Chondrocyte (in vitro differentiated cells): ENCODE measurements around the gene QKI. TPM values are rescaled to one million over a fixed set of nuclear protein-coding genes. Genes with fewer than 3 reads are reported as not detected.
"Not testable (repeated sequence)": the region's sequence is repeated elsewhere in the genome, so short reads cannot be mapped to it uniquely, and the experiment has no call there.

Source experiments
- DNase-seq: peaks from one replicate; pipeline ENCODE4 v3.0.0; 2021; ENCODE audit warnings: mixed read lengths, low spot score
- H3K27ac Mint-ChIP-seq: one replicate; pipeline ENCODE4 v1.8.0; 2021; ENCODE audit warnings: mild to moderate bottlenecking, moderate library complexity, mixed read lengths; ENCODE audit not compliant: unreplicated experiment
- H3K27me3 Mint-ChIP-seq: 2 replicates; pipeline ENCODE4 v1.8.0; 2021; ENCODE audit warnings: low read depth, mixed read lengths
- H3K36me3 Mint-ChIP-seq: 2 replicates; pipeline ENCODE4 v1.8.0; 2021; ENCODE audit warnings: low read depth, mixed read lengths
- H3K4me1 Mint-ChIP-seq: 2 replicates; pipeline ENCODE4 v1.8.0; 2021; ENCODE audit warnings: low read depth, mild to moderate bottlenecking, mixed read lengths
- H3K4me3 Mint-ChIP-seq: one replicate; pipeline ENCODE4 v1.8.0; 2021; ENCODE audit warnings: mild to moderate bottlenecking, moderate library complexity, mixed read lengths; ENCODE audit not compliant: unreplicated experiment
- H3K9me3 Mint-ChIP-seq: 2 replicates; pipeline ENCODE4 v1.8.0; 2021; ENCODE audit warnings: low read depth, mixed read lengths
- CTCF ChIP-seq: fragments of 200-600 bp; sonication (generic); IDR thresholded peaks from 2 replicates; pipeline ENCODE4 v1.5.0; 2021; ENCODE audit warnings: antibody characterized with exemption, mild to moderate bottlenecking, moderate library complexity
- total RNA-seq: library from RNA; stranded (reverse); gene quantifications from 3 replicates; pipeline ENCODE4 v1.2.1, GENCODE V29; 2021

Gene QKI
- total RNA-seq, 1 donor from 2014 or later, result 189 TPM

- DNase-seq, result no peak
- Mint-ChIP-seq H3K27me3 (no peaks in the 10 kb centered on the region), H3K27ac (no peak overlapping the region), H3K4me3 (no peak overlapping the region), H3K9me3 (no peaks in the 10 kb centered on the region), H3K4me1 (no peaks in the 10 kb centered on the region), H3K36me3 (no peaks in the 10 kb centered on the region)
- TF ChIP-seq CTCF, result no peak
These were observed 37.0 kb upstream of the QKI start for GRCh38 chr6:163377561-163377960.

- no peak overlapping the region for H3K4me3 Mint-ChIP-seq
- TF ChIP-seq CTCF, result no peak
- H3K36me3 Mint-ChIP-seq, result no peaks in the 10 kb centered on the region
- H3K4me1 Mint-ChIP-seq, result no peaks in the 10 kb centered on the region
- DNase-seq, result no peak
- no peaks in the 10 kb centered on the region for H3K9me3 Mint-ChIP-seq
- no peak overlapping the region for H3K27ac Mint-ChIP-seq
- no peaks in the 10 kb centered on the region for H3K27me3 Mint-ChIP-seq
These were observed 34.3 kb upstream of the QKI start for GRCh38 chr6:163380216-163380615.

- H3K36me3 Mint-ChIP-seq, result no peaks in the 10 kb centered on the region
- H3K27ac Mint-ChIP-seq, result no peak overlapping the region
- H3K27me3 Mint-ChIP-seq, result no peaks in the 10 kb centered on the region
- no peaks in the 10 kb centered on the region for H3K9me3 Mint-ChIP-seq
- H3K4me1 Mint-ChIP-seq, result no peaks in the 10 kb centered on the region
- TF ChIP-seq CTCF, result no peak
- H3K4me3 Mint-ChIP-seq, result no peak overlapping the region
- no peak for DNase-seq
These were observed 33.3 kb upstream of the QKI start for GRCh38 chr6:163381118-163381756.

- H3K27me3 Mint-ChIP-seq, H3K4me3 Mint-ChIP-seq, H3K36me3 Mint-ChIP-seq, DNase-seq, H3K27ac Mint-ChIP-seq, H3K9me3 Mint-ChIP-seq: not testable (repeated sequence)
- peaks cover 11% of the 10 kb centered on the region for H3K4me1 Mint-ChIP-seq
These were observed 31.1 kb upstream of the QKI start for GRCh38 chr6:163383396-163383795.

- no peak for DNase-seq
- H3K4me3 Mint-ChIP-seq, result no peak overlapping the region
- no peak overlapping the region for H3K27ac Mint-ChIP-seq
- TF ChIP-seq CTCF, result no peak
- peaks cover 11% of the 10 kb centered on the region for H3K4me1 Mint-ChIP-seq
- H3K27me3 Mint-ChIP-seq, result no peaks in the 10 kb centered on the region
- no peaks in the 10 kb centered on the region for H3K36me3 Mint-ChIP-seq
- no peaks in the 10 kb centered on the region for H3K9me3 Mint-ChIP-seq
These were observed 30.6 kb upstream of the QKI start for GRCh38 chr6:163383912-163384311.

- no peaks in the 10 kb centered on the region for H3K36me3 Mint-ChIP-seq
- no peak for DNase-seq
- no peak overlapping the region for H3K4me3 Mint-ChIP-seq
- TF ChIP-seq CTCF, result no peak
- H3K27me3 Mint-ChIP-seq, result no peaks in the 10 kb centered on the region
- H3K4me1 Mint-ChIP-seq, result peaks cover 11% of the 10 kb centered on the region
- H3K9me3 Mint-ChIP-seq, result no peaks in the 10 kb centered on the region
- H3K27ac Mint-ChIP-seq, result no peak overlapping the region
These were observed 30.0 kb upstream of the QKI start for GRCh38 chr6:163384510-163384909.

GRCh38 chr6:163385503-163385902 lies 29.0 kb upstream of the QKI start:
- not testable (repeated sequence) for H3K27ac Mint-ChIP-seq, DNase-seq, H3K27me3 Mint-ChIP-seq, H3K36me3 Mint-ChIP-seq, H3K4me3 Mint-ChIP-seq, H3K9me3 Mint-ChIP-seq
- peaks cover 11% of the 10 kb centered on the region for H3K4me1 Mint-ChIP-seq
